ENCODE measurements around the gene LGR6.

DNA sequence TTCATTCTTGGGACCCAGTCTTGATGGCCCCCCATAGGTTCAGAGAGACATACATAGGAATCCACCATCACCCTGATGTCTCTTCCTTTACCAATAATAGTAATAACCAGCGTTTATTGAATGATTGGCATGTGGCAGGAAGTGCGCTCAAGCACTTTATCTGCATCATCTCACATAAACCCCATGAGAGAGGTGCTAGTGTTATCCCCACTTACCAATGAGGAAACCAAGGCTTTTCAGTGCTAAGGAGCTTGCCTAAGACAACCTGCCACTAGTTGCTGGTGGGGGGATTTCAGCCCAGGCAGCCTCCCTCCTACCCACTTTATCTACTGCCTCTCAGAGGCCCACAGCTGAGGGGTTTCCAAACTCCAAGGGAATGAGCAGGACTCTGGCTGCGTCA is 7.7 kb downstream of the LGR6 start:
- TF ChIP-seq, protein P1, sequence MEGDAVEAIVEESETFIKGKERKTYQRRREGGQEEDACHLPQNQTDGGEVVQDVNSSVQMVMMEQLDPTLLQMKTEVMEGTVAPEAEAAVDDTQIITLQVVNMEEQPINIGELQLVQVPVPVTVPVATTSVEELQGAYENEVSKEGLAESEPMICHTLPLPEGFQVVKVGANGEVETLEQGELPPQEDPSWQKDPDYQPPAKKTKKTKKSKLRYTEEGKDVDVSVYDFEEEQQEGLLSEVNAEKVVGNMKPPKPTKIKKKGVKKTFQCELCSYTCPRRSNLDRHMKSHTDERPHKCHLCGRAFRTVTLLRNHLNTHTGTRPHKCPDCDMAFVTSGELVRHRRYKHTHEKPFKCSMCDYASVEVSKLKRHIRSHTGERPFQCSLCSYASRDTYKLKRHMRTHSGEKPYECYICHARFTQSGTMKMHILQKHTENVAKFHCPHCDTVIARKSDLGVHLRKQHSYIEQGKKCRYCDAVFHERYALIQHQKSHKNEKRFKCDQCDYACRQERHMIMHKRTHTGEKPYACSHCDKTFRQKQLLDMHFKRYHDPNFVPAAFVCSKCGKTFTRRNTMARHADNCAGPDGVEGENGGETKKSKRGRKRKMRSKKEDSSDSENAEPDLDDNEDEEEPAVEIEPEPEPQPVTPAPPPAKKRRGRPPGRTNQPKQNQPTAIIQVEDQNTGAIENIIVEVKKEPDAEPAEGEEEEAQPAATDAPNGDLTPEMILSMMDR (IDR thresholded peaks at IDR 0.05; ENCODE audit: low read depth, low read length): no peak
- TF ChIP-seq, protein P2, sequence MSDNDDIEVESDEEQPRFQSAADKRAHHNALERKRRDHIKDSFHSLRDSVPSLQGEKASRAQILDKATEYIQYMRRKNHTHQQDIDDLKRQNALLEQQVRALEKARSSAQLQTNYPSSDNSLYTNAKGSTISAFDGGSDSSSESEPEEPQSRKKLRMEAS (IDR thresholded peaks at IDR 0.05; ENCODE audit: low read depth, low read length): no peak
- no peak for TF ChIP-seq POLR2A (IDR thresholded peaks at IDR 0.05; ENCODE audit: extremely low read depth, insufficient read length)

All from NB4 (cell line).